ENCODE measurements around the gene KRTAP26-1.

- no peak for TF ChIP-seq POLR2AphosphoS5 (IDR thresholded peaks at IDR 0.05; ENCODE audit: low read depth)
- no peak for TF ChIP-seq EZH2phosphoT487 (IDR thresholded peaks at IDR 0.05; ENCODE audit: unreplicated experiment)
- no peak for TF ChIP-seq CTCF (conservative IDR thresholded peaks at IDR 0.05; ENCODE audit: low read depth in 2 of 2)
- no peak for TF ChIP-seq JUNB (IDR thresholded peaks at IDR 0.05; ENCODE audit: unreplicated experiment)
These were observed 13.6 kb upstream of the KRTAP26-1 start for GRCh38 chr21:30333736-30334135.
